ENCODE measurements around the gene LCLAT1.
"Not testable (repeated sequence)": the region's sequence is repeated elsewhere in the genome, so short reads cannot be mapped to it uniquely, and the experiment has no call there.

Gene LCLAT1

GRCh38 chr2:30513649-30514048, 66.6 kb downstream of the LCLAT1 start:
- not testable (repeated sequence) for H3K9me3 Mint-ChIP-seq; ATAC-seq (ENCODE audit: low read depth); H3K27me3 Mint-ChIP-seq; DNase-seq (ENCODE audit: low spot score in 2 of 2); H3K4me3 Mint-ChIP-seq; H3K27ac Mint-ChIP-seq
- peaks cover 32% of the 10 kb centered on the region for H3K4me1 Mint-ChIP-seq
- H3K36me3 Mint-ChIP-seq: peaks cover 15% of the 10 kb centered on the region

DNA sequence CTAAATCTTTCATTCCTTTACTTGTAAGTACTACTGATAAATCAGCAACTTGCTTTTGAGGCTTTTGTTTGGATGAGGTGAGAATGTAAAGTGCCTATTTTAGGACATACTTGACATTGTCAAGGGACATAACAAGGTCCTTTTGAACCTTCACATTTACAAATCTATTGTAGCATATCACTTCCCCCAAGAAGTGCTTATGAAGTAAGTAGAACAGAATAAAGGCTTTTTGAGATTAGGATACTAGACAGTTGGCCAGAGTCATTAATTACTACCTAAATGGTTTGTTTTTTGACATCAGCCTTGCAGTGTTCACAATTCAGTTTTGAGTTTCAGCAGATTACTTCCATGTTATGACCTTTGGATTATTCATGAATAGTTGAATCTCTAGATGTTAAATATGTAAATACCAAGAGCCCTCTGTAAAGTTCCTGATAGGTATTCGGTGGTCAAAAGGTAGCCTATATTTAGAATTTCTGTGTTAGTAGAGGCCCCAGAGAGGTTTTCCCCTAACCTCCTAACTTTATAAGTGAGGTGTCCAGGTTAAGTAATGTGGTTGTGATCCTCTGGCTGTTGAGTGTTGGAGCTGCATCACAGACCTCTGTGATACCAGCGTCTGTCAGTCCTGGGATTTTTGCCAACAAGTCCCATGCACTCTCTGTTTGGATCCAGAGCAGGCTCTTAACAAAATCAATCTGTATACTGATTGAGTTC, 67.2 kb downstream of the LCLAT1 start:
- H3K9me3 Mint-ChIP-seq: peaks cover 2% of the 10 kb centered on the region
- DNase-seq (ENCODE audit: low spot score in 2 of 2) (no peak), ATAC-seq (ENCODE audit: low read depth) (no peak)
- H3K4me1 Mint-ChIP-seq: peaks cover 28% of the 10 kb centered on the region
- H3K4me3 Mint-ChIP-seq: no peak overlapping the region
- no peak overlapping the region for H3K27ac Mint-ChIP-seq
- peaks cover 18% of the 10 kb centered on the region for H3K36me3 Mint-ChIP-seq
- no peaks in the 10 kb centered on the region for H3K27me3 Mint-ChIP-seq

DNA sequence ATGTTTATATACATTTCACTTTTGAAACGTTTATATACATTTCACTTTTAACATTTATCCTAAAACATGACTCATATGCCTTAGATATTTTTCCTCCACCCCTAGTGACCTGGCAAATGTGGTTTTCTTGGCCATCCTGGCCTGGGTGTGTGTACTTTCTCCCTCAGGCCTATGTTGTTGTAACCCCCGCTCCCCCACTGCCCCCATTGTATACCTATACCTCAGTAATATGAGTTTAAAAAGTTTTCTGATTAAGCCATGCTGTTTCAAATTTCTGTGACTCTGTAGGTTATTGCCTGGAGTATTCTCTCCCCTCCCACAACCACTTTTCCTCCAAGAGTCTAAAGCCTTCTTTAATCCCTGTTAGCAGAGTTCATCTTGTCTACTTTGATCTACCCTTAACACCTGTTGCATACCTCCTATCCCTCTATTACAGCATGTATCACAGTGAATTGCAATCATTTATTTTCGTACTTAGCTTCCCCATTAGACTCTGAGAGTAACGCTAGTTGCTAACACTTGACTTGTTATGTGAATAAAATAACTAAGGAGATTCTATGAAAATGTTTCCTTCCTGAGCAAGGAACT, 67.9 kb downstream of the LCLAT1 start:
- H3K4me3 Mint-ChIP-seq: no peak overlapping the region
- ATAC-seq (ENCODE audit: low read depth): no peak
- H3K27me3 Mint-ChIP-seq: no peaks in the 10 kb centered on the region
- peaks cover 26% of the 10 kb centered on the region for H3K4me1 Mint-ChIP-seq
- peaks cover 2% of the 10 kb centered on the region for H3K9me3 Mint-ChIP-seq
- no peak overlapping the region for H3K27ac Mint-ChIP-seq
- no peak for DNase-seq (ENCODE audit: low spot score in 2 of 2)
- H3K36me3 Mint-ChIP-seq: peaks cover 23% of the 10 kb centered on the region

- DNase-seq (ENCODE audit: low spot score in 2 of 2) (no peak), ATAC-seq (ENCODE audit: low read depth) (no peak)
- H3K4me3 Mint-ChIP-seq: no peak overlapping the region
- H3K27ac Mint-ChIP-seq: no peak overlapping the region
- peaks cover 22% of the 10 kb centered on the region for H3K4me1 Mint-ChIP-seq
- peaks cover 2% of the 10 kb centered on the region for H3K9me3 Mint-ChIP-seq
- H3K36me3 Mint-ChIP-seq: peaks cover 24% of the 10 kb centered on the region
- H3K27me3 Mint-ChIP-seq: no peaks in the 10 kb centered on the region
These were observed 69.1 kb downstream of the LCLAT1 start for GRCh38 chr2:30516166-30516565.

- Mint-ChIP-seq H3K36me3 (peaks cover 30% of the 10 kb centered on the region), H3K4me1 (peaks cover 4% of the 10 kb centered on the region), H3K27ac (no peak overlapping the region), H3K4me3 (no peak overlapping the region), H3K9me3 (peaks cover 2% of the 10 kb centered on the region), H3K27me3 (no peaks in the 10 kb centered on the region)
- DNase-seq (ENCODE audit: low spot score in 2 of 2) (no peak), ATAC-seq (ENCODE audit: low read depth) (no peak)
These were observed 72.8 kb downstream of the LCLAT1 start for GRCh38 chr2:30519796-30520195.

DNA sequence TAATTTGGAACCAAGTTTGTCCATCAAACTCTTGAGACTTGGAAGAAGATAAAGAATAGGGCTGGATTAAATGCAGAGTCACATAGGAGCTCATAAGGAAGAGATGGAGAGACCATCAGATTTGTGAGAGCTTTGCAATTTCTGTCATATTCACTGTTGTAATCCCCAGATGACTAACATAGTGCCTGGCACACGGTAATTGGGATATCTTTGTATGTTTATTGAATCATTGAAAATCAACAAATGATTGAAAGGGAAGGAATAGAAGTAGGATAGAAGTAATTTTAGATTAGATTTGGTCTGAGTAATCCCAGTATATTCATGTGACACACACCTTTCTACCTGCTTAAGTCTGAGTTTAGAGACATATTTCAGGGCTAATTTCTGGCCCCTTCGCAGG, 75.4 kb downstream of the LCLAT1 start:
- Mint-ChIP-seq H3K4me1 (no peaks in the 10 kb centered on the region), H3K9me3 (peaks cover 5% of the 10 kb centered on the region), H3K36me3 (peaks cover 37% of the 10 kb centered on the region), H3K27me3 (no peaks in the 10 kb centered on the region), H3K27ac (no peak overlapping the region), H3K4me3 (no peak overlapping the region)
- ATAC-seq (ENCODE audit: low read depth) (no peak), DNase-seq (ENCODE audit: low spot score in 2 of 2) (no peak)

- H3K36me3 Mint-ChIP-seq: peaks cover 29% of the 10 kb centered on the region
- DNase-seq (ENCODE audit: low spot score in 2 of 2): no peak
These were observed 80.4 kb downstream of the LCLAT1 start for GRCh38 chr2:30527411-30527810.

GRCh38 chr2:30527859-30528258, 80.8 kb downstream of the LCLAT1 start:
- peaks cover 4% of the 10 kb centered on the region for H3K4me1 Mint-ChIP-seq
- ATAC-seq (ENCODE audit: low read depth): no peak
- no peak overlapping the region for H3K27ac Mint-ChIP-seq
- DNase-seq (ENCODE audit: low spot score in 2 of 2): no peak
- no peak overlapping the region for H3K4me3 Mint-ChIP-seq
- H3K9me3 Mint-ChIP-seq: peaks cover 3% of the 10 kb centered on the region
- peaks cover 27% of the 10 kb centered on the region for H3K36me3 Mint-ChIP-seq
- no peaks in the 10 kb centered on the region for H3K27me3 Mint-ChIP-seq

More at GRCh38 chr2:30527411-30527810, 80.4 kb downstream of the LCLAT1 start:
- H3K27ac Mint-ChIP-seq: no peak overlapping the region
- peaks cover 4% of the 10 kb centered on the region for H3K4me1 Mint-ChIP-seq
- no peak for ATAC-seq (ENCODE audit: low read depth)
- no peak overlapping the region for H3K4me3 Mint-ChIP-seq
- H3K27me3 Mint-ChIP-seq: no peaks in the 10 kb centered on the region
- H3K9me3 Mint-ChIP-seq: peaks cover 3% of the 10 kb centered on the region

GRCh38 chr2:30530346-30530745, 83.3 kb downstream of the LCLAT1 start:
- peaks cover 39% of the 10 kb centered on the region for H3K36me3 Mint-ChIP-seq
- ATAC-seq (ENCODE audit: low read depth): no peak

DNA sequence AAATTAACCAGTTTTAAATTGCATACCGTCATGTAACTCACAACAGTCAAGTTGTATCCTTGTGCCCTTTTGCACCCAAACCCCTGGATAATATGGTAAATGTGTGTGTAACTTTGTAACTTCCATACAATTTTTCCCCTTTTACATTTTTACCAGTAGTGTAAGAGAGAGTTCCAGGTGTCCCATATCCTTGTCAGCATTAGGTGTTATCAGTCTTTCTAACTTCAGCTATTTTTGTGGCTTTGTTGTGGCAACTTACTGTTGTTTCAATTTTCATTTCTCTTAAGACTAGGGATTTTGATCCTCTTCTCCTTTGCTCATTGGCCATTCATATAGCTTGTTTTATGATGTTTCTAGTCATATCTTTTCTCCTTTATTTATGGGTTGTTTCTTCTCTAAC, 94.6 kb downstream of the LCLAT1 start:
- DNase-seq (ENCODE audit: low spot score in 2 of 2) (no peak), ATAC-seq (ENCODE audit: low read depth) (no peak)
- Mint-ChIP-seq H3K36me3 (peaks cover 35% of the 10 kb centered on the region), H3K4me1 (peaks cover 9% of the 10 kb centered on the region), H3K4me3 (no peak overlapping the region), H3K27ac (peak overlapping the region; percentile 26), H3K9me3 (peaks cover 8% of the 10 kb centered on the region), H3K27me3 (no peaks in the 10 kb centered on the region)

More at GRCh38 chr2:30530346-30530745, 83.3 kb downstream of the LCLAT1 start:
- no peak for DNase-seq (ENCODE audit: low spot score in 2 of 2)
- peaks cover 4% of the 10 kb centered on the region for H3K4me1 Mint-ChIP-seq
- H3K9me3 Mint-ChIP-seq: peaks cover 3% of the 10 kb centered on the region
- H3K27ac Mint-ChIP-seq: no peak overlapping the region
- no peak overlapping the region for H3K4me3 Mint-ChIP-seq
- H3K27me3 Mint-ChIP-seq: no peaks in the 10 kb centered on the region

- no peak overlapping the region for H3K4me3 Mint-ChIP-seq
- peaks cover 9% of the 10 kb centered on the region for H3K4me1 Mint-ChIP-seq
- DNase-seq (ENCODE audit: low spot score in 2 of 2) (no peak), ATAC-seq (ENCODE audit: low read depth) (no peak)
- H3K27ac Mint-ChIP-seq: no peak overlapping the region
- H3K36me3 Mint-ChIP-seq: peaks cover 28% of the 10 kb centered on the region
- peaks cover 3% of the 10 kb centered on the region for H3K9me3 Mint-ChIP-seq
- H3K27me3 Mint-ChIP-seq: no peaks in the 10 kb centered on the region
These were observed 98.8 kb downstream of the LCLAT1 start for GRCh38 chr2:30545875-30546274.

DNA sequence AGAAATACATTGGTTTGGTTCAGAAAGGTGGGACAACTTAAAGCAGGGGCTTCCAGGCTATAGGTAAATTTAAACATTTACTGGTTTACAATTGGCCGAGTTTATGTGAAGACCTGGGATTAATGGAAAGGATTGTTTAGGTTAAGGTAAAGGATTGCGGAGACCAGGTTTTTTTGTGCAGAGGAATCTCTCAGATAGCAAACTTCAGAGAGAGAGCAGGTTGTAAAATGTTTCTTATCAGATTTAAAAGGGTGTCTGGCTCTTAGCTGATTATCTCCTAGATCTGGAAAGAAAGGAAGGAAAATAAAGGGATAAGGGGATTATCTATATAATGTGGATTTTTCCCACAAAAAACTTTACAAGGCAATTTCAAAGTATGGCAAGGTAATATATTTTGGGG, 101.3 kb downstream of the LCLAT1 start:
- Mint-ChIP-seq H3K4me3 (no peak overlapping the region), H3K36me3 (peaks cover 20% of the 10 kb centered on the region), H3K4me1 (peaks cover 4% of the 10 kb centered on the region), H3K27ac (no peak overlapping the region), H3K27me3 (no peaks in the 10 kb centered on the region), H3K9me3 (no peaks in the 10 kb centered on the region)
- no peak for DNase-seq (ENCODE audit: low spot score in 2 of 2)
- no peak for ATAC-seq (ENCODE audit: low read depth)

GRCh38 chr2:30549096-30549495, 102.0 kb downstream of the LCLAT1 start:
- DNase-seq (ENCODE audit: low spot score in 2 of 2) (no peak), ATAC-seq (ENCODE audit: low read depth) (no peak)
- H3K36me3 Mint-ChIP-seq: peaks cover 20% of the 10 kb centered on the region
- H3K4me3 Mint-ChIP-seq: no peak overlapping the region
- H3K27ac Mint-ChIP-seq: no peak overlapping the region
- peaks cover 4% of the 10 kb centered on the region for H3K4me1 Mint-ChIP-seq
- no peaks in the 10 kb centered on the region for H3K9me3 Mint-ChIP-seq
- H3K27me3 Mint-ChIP-seq: no peaks in the 10 kb centered on the region

DNA sequence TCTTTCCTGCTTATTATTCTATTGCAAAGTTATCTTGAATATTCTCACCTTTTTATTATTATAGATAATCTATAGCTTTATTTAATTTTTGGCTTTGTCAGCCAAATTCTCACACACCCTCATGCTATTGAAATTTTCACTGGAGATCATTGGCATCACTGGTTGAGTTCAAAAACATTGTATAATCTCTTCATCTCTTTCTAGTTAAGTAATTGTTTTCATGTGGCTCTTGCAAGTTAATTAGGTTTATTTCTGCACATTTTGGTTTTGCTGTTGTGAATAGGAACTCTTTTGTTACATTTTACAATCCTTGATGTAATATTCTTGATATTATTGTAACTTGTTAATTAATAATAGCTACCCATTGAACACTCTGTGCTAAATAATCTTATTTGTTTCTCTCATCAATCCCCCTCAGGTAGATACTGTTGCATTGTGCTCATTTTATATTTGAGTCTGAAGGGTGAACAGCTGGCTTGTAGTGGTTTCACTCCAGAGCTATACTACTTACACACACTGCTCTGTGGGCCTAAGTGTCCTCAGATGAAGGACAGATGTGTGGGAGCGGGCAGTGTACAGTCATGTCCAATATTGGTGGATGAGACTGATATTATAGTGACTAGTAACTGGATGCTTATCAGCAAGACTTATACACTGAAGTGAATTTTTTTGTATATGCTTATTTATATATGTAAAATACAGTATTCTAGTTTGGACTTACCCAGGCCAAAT, 112.7 kb downstream of the LCLAT1 start:
- no peak overlapping the region for H3K27ac Mint-ChIP-seq
- ATAC-seq (ENCODE audit: low read depth) (no peak), DNase-seq (ENCODE audit: low spot score in 2 of 2) (no peak)
- no peak overlapping the region for H3K4me3 Mint-ChIP-seq
- H3K9me3 Mint-ChIP-seq: no peaks in the 10 kb centered on the region
- H3K4me1 Mint-ChIP-seq: no peaks in the 10 kb centered on the region
- H3K36me3 Mint-ChIP-seq: peaks cover 13% of the 10 kb centered on the region
- no peaks in the 10 kb centered on the region for H3K27me3 Mint-ChIP-seq

Measured in memory B cell (primary cell).